HFFc6 (cell line): ENCODE data around the gene ANAPC13. TPM values are rescaled to one million over a fixed set of nuclear protein-coding genes. Genes with fewer than 3 reads are reported as not detected.
A peak's percentile ranks its signal among the peaks of the same experiment; 100 is the strongest.

Experiments
- DNase-seq: peaks from one replicate; pipeline ENCODE4 v3.0.0-alpha.2; 2018
- H3K27ac Mint-ChIP-seq: 2 replicates; pipeline ENCODE4 v1.8.0; 2020; ENCODE audit warnings: mild to moderate bottlenecking, mixed read lengths
- H3K27me3 Mint-ChIP-seq: 2 replicates; pipeline ENCODE4 v1.8.0; 2021; ENCODE audit warnings: mild to moderate bottlenecking, moderate library complexity, mixed read lengths; ENCODE audit not compliant: insufficient read depth
- H3K36me3 Mint-ChIP-seq: 2 replicates; pipeline ENCODE4 v1.8.0; 2021; ENCODE audit warnings: low read depth, mixed read lengths
- H3K4me1 Mint-ChIP-seq: 2 replicates; pipeline ENCODE4 v1.8.0; 2020; ENCODE audit warnings: low read depth, mixed read lengths
- H3K4me3 Mint-ChIP-seq: 2 replicates; pipeline ENCODE4 v1.8.0; 2020; ENCODE audit warnings: mild to moderate bottlenecking, moderate library complexity, mixed read lengths
- H3K9me3 Mint-ChIP-seq: 2 replicates; pipeline ENCODE4 v1.8.0; 2020; ENCODE audit warnings: mild to moderate bottlenecking, mixed read lengths
- CTCF ChIP-seq: fragments of 200-600 bp; sonication (generic); IDR thresholded peaks from 2 replicates; pipeline ENCODE4 v1.5.0; 2021; ENCODE audit warnings: antibody characterized with exemption, mild to moderate bottlenecking
- total RNA-seq, 6 experiments: library from RNA; stranded (reverse); fragmentation: NEBNext Ultra II Directional; extraction: Animal tissue kit (Norgen Biotek cat#: 25700); gene quantifications; 2 replicates in 1 of 6; 3 replicates in 5 of 6; pipeline ENCODE4 v1.2.3, GENCODE V29; 2021

Gene ANAPC13
- total RNA-seq, 6 experiments from 2014 or later, result 123 to 152 (median 137) TPM

GRCh38 chr3:134449277-134449676 is 36.5 kb downstream of the ANAPC13 start:
- peaks cover 14% of the 10 kb centered on the region; the same call in 1 of the 2 replicates for H3K36me3 Mint-ChIP-seq
- H3K27me3 Mint-ChIP-seq, result no peaks in the 10 kb centered on the region
- peak; percentile 59 for DNase-seq
- peak; percentile 77 for TF ChIP-seq CTCF
- H3K4me1 Mint-ChIP-seq, result peaks cover 77% of the 10 kb centered on the region
- peak overlapping the region; percentile 47 for H3K27ac Mint-ChIP-seq
- no peak overlapping the region for H3K4me3 Mint-ChIP-seq
- peaks cover 5% of the 10 kb centered on the region; the same call in 1 of the 2 replicates for H3K9me3 Mint-ChIP-seq

- Mint-ChIP-seq H3K36me3 (peaks cover 14% of the 10 kb centered on the region; the same call in 1 of the 2 replicates), H3K9me3 (peaks cover 5% of the 10 kb centered on the region; the same call in 1 of the 2 replicates), H3K27ac (no peak overlapping the region), H3K4me1 (peaks cover 75% of the 10 kb centered on the region), H3K27me3 (no peaks in the 10 kb centered on the region), H3K4me3 (no peak overlapping the region)
- TF ChIP-seq CTCF, result no peak
- DNase-seq, result no peak
These were observed 37.1 kb downstream of the ANAPC13 start for GRCh38 chr3:134448664-134449063.

- H3K4me3 Mint-ChIP-seq, result no peak overlapping the region
- DNase-seq, result no peak
- H3K9me3 Mint-ChIP-seq, result peaks cover 5% of the 10 kb centered on the region; the same call in 1 of the 2 replicates
- no peak for TF ChIP-seq CTCF
- H3K4me1 Mint-ChIP-seq, result peaks cover 72% of the 10 kb centered on the region
- H3K27me3 Mint-ChIP-seq, result no peaks in the 10 kb centered on the region
- H3K36me3 Mint-ChIP-seq, result peaks cover 14% of the 10 kb centered on the region; the same call in 1 of the 2 replicates
- peak overlapping the region; percentile 82; the same call in 1 of the 2 replicates for H3K27ac Mint-ChIP-seq
These were observed 38.4 kb downstream of the ANAPC13 start for GRCh38 chr3:134447351-134447750.

GRCh38 chr3:134446800-134447199 is 39.0 kb downstream of the ANAPC13 start:
- H3K27me3 Mint-ChIP-seq, result no peaks in the 10 kb centered on the region
- H3K27ac Mint-ChIP-seq, result peak overlapping the region; percentile 82
- H3K9me3 Mint-ChIP-seq, result peaks cover 5% of the 10 kb centered on the region; the same call in 1 of the 2 replicates
- peak; percentile 53 for DNase-seq
- no peak overlapping the region for H3K4me3 Mint-ChIP-seq
- TF ChIP-seq CTCF, result no peak
- H3K36me3 Mint-ChIP-seq, result peaks cover 14% of the 10 kb centered on the region; the same call in 1 of the 2 replicates
- H3K4me1 Mint-ChIP-seq, result peaks cover 72% of the 10 kb centered on the region

- Mint-ChIP-seq H3K4me1 (peaks cover 73% of the 10 kb centered on the region), H3K27me3 (no peaks in the 10 kb centered on the region), H3K4me3 (peak overlapping the region; percentile 4; the same call in 1 of the 2 replicates), H3K9me3 (peaks cover 5% of the 10 kb centered on the region; the same call in 1 of the 2 replicates), H3K36me3 (peaks cover 14% of the 10 kb centered on the region; the same call in 1 of the 2 replicates), H3K27ac (peak overlapping the region; percentile 54)
- DNase-seq, result peak; percentile 46
- TF ChIP-seq CTCF, result no peak
These were observed 40.1 kb downstream of the ANAPC13 start for GRCh38 chr3:134445636-134446035.
